Epithelial cell of esophagus (primary cell): Measurements from ENCODE around the gene SPRN.
"Not testable (repeated sequence)": the region's sequence is repeated elsewhere in the genome, so short reads cannot be mapped to it uniquely, and the experiment has no call there.

Source experiments
- DNase-seq: peaks from one replicate; pipeline ENCODE4 v3.0.0; 2010; ENCODE audit warnings: low read depth
- H3K4me3 ChIP-seq: 2 replicates; pipeline ENCODE4 v1.5.1; 2011; ENCODE audit warnings: mild to moderate bottlenecking, low read length, control low read depth
- CTCF ChIP-seq: IDR thresholded peaks from 2 replicates; pipeline ENCODE4 v1.5.1; 2011; ENCODE audit warnings: low read depth, mild to moderate bottlenecking, low read length, control low read depth, inconsistent platforms; ENCODE audit not compliant: insufficient read depth; ENCODE audit errors: missing control alignments

The SPRN gene

GRCh38 chr10:133424601-133425000 lies at the start of gene SPRN:
Gene SPRN, minus strand, starts transcription at chr10:133424625. Its CDS starts 944 bp downstream, at chr10:133423681.
- not testable (repeated sequence) for DNase-seq

GRCh38 chr10:133474027-133474426 lies 49.6 kb upstream of the SPRN start:
- TF ChIP-seq CTCF = no peak
- no peak for DNase-seq
- H3K4me3 ChIP-seq = no peak overlapping the region

More at GRCh38 chr10:133424601-133425000, at the start of gene SPRN:
- not testable (repeated sequence) for H3K4me3 ChIP-seq

- no peak for TF ChIP-seq CTCF
- DNase-seq = no peak
- no peak overlapping the region for H3K4me3 ChIP-seq
Measured at GRCh38 chr10:133473270-133473669, 48.8 kb upstream of the SPRN start.

- TF ChIP-seq CTCF = no peak
- no peak for DNase-seq
- H3K4me3 ChIP-seq = no peak overlapping the region
Measured at GRCh38 chr10:133471300-133472109, 47.1 kb upstream of the SPRN start.

- DNase-seq, H3K4me3 ChIP-seq: not testable (repeated sequence)
Measured at GRCh38 chr10:133469205-133469604, 44.8 kb upstream of the SPRN start.

GRCh38 chr10:133467286-133467911 lies 43.0 kb upstream of the SPRN start:
- DNase-seq = no peak
- H3K4me3 ChIP-seq = no peak overlapping the region
- no peak for TF ChIP-seq CTCF

- no peak for DNase-seq
- no peak overlapping the region for H3K4me3 ChIP-seq
- no peak for TF ChIP-seq CTCF
Measured at GRCh38 chr10:133466683-133467275, 42.4 kb upstream of the SPRN start.
